NCI-H1048 (cell line): ENCODE data around the gene NELFE.
A peak's percentile ranks its signal among the peaks of the same experiment; 100 is the strongest.
"Not testable (repeated sequence)": the region's sequence is repeated elsewhere in the genome, so short reads cannot be mapped to it uniquely, and the experiment has no call there.

ENCODE experiments used
- DNase-seq: peaks from one replicate; lab custom pipeline; 2025; lab: John Stamatoyannopoulos, UW

NELFE gene, protein sequence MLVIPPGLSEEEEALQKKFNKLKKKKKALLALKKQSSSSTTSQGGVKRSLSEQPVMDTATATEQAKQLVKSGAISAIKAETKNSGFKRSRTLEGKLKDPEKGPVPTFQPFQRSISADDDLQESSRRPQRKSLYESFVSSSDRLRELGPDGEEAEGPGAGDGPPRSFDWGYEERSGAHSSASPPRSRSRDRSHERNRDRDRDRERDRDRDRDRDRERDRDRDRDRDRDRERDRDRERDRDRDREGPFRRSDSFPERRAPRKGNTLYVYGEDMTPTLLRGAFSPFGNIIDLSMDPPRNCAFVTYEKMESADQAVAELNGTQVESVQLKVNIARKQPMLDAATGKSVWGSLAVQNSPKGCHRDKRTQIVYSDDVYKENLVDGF

DNA sequence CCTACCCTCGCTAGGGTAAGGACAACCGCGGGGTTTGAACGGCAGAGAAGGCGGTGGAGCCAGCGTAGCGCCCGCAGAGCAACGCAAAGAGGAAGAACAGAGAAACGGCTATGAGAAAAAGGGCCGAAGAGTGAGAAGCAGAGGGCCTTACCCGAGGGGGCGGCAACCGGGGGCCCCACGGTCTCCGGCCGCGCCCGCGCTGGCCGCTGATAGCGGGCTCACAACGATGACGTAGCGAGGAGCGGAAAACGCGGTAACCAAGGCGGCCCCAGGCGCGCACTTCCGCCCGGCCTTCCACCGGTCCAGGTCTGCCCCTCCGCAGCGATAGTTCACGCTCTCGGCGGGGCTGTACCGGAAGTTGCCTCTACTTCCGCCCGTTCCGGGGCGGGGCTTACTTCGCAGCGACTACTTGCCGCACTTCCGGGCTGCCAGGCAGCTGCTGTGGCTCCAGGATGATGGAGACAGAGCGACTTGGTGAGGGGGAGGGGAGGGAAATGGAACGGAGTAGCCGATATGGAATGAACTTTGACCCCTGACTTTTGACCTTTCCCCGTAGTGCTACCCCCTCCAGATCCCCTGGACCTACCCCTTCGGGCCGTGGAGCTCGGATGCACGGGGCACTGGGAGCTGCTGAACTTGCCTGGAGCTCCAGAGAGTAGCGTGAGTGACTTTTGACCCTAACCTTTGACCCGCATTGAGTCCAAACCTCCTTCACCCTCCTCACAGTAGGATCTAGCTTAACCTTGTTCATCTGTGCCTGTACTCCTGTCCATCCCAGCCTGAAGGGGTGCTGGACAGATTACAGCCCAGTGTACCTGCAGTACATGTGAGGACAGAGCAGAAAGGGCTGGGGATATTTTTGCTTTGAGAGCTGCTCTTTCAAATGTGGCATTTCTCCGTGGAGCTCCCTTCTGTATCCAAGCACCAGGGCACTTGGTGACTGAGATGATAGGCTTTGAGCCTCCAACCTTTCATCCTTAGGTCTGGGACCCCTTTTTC is at the start of gene NELFE, which contains the start of gene SKIC2:
Gene NELFE (minus strand): TSS at position 231 of the 999 bp plus-strand sequence. CDS start 525 bp downstream, outside the sequence.
Gene SKIC2 (plus strand): TSS at position 435 of the 999 bp plus-strand sequence. CDS start 18 bp downstream, at position 453.
- peak; percentile 95 for DNase-seq

DNA sequence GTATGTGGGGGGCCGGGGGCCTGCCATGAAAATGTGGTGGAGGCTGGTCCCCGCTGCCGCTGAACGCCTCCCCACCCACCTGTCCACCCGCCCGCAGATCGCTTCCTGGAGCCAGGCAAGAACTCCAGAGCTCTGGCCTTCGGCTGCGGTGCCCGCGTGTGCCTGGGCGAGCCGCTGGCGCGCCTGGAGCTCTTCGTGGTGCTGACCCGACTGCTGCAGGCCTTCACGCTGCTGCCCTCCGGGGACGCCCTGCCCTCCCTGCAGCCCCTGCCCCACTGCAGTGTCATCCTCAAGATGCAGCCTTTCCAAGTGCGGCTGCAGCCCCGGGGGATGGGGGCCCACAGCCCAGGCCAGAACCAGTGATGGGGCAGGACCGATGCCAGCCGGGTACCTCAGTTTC is 49.3 kb upstream of the NELFE start:
- DNase-seq, result not testable (repeated sequence)

DNA sequence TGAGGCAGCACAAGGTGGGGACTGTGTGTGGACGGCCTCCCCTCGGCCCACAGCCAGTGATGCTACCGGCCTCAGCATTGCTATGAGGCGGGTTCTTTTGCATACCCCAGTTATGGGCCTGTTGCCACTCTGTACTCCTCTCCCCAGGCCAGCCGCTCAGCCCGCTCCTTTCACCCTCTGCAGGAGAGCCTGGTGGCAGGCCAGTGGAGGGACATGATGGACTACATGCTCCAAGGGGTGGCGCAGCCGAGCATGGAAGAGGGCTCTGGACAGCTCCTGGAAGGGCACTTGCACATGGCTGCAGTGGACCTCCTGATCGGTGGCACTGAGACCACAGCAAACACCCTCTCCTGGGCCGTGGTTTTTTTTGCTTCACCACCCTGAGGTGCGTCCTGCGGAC is 48.3 kb upstream of the NELFE start:
- DNase-seq, result not testable (repeated sequence)

DNA sequence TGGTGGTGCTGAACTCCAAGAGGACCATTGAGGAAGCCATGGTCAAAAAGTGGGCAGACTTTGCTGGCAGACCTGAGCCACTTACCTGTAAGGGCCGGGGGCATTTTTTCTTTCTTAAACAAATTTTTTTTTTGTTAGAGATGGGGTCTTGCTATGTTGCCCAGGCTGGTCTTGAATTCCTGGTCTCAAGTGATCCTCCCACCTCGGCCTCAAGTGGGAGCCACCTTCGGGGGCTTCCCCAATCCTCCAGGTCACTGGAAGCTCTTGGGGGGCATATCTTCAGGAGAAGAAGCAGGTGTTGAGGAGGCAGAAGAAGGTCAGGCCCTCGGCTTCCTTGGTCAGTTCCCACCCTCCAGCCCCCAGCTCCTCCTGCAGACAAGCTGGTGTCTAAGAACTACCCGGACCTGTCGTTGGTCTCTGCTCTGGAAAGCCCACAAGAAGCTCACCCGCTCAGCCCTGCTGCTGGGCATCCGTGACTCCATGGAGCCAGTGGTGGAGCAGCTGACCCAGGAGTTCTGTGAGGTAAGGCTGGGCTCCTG is 47.3 kb upstream of the NELFE start:
- DNase-seq, result not testable (repeated sequence)

DNA sequence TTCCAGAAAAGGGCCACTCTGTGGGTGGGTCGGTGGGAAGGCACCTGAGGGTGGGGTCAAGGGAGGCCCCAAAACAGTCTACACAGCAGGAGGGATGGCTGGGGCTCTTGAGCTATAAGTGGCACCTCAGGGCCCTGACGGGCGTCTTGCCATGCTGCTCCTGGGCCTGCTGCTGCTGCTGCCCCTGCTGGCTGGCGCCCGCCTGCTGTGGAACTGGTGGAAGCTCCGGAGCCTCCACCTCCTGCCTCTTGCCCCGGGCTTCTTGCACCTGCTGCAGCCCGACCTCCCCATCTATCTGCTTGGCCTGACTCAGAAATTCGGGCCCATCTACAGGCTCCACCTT is 46.7 kb upstream of the NELFE start:
- not testable (repeated sequence) for DNase-seq

DNA sequence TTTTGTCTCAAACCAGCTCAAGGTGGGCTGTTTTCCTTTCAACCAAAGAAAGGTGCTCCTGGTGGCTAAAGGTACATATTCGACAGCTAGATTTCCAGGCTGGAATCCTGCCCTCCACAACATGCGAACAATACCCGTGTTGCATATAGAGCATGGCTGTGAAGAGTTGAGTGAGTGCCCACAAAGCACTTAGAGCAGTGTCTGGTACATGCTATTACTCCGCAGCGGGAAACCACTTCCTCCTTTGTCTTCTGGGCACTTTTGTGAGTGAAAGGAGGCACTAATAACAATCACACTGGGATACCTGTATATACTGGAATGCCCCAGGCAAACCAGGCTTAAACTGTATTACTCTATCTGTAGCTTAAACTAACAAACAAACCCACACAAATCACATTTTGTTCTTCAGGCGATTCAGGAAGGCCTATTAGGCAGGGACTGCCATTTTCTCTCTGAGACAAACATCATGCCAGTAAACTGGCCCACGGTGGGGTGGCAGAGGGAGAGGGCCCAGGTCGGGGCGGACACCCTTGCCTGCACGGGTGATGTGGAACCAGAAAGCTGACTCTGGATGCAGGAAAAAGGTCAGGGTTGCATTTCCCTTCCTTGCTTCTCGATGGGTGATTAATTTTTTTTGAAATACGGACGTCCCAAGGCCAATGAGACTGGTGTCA is 46.2 kb upstream of the NELFE start:
- not testable (repeated sequence) for DNase-seq

DNA sequence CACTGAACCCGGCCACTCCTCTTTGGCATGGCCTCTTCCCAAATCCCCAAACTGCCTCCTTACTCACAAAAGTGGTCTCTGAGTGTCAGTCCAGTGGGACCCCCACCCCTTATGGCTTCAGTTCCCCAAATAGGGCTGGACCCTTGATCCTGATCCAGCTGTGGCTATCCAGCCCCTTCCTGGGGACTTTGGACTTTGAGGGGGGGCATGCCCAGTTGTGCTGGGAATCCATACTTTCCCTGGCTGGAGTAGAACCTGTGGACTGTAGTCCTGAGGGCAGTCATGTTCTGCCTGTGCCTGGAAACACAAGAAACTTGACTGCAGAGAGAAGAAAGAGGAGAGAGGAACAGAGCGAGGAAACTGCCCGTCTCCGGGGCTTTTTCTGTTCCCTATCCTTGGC is 45.6 kb upstream of the NELFE start:
- not testable (repeated sequence) for DNase-seq

DNA sequence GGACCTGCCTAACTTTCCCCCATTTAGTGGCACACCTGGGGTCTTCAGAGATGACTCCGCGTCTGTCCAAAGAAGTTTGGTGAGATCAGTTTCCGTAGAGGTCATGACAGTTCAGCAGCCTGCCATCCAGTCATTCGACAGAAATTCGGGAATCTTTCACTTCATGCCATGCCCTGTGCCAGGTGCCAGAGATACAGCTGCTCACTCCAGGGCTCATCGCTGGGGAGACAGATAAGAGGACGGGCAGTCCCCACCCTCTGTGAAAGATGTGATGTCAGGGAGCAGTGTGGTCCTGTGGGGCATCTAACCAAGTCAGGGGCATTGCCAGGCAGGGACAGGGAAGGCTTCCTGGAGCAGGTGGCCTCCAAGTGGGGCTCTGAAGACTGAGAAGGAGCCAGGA is 44.5 kb upstream of the NELFE start:
- DNase-seq, result not testable (repeated sequence)

DNA sequence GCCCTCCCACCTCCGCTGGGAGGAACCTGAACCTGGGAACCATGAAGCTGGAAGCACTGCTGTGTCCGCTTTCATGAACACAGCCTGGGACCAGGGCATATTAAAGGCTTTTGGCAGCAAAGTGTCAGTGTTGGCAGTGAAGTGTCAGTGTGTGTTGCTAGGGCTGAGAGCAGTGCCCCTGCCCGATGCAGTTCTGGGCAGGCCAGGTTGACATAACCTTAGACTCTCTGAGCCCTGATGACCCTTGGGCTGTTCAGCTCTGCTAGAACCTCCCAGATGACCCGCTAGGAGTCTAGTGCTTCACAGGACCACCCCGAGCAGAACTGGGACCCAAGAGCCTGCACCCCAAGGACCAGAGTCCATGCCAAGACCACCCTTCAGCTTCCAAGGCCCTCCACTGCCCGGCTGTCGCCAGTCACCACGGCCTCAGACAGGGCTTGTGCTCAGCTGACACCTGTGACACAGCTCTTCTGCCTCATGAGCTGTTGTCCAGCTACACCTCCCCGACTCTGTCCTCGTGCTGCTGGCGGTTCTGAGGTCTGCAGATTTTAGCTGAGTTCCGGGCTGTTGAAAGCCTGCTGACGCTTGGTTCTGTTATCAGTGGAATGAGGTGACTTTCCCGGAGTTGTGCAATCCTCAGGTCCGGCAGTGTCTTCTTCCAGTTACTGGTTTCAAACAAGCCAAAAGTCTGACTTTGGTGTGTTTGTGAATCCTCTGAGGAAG is 43.9 kb upstream of the NELFE start:
- DNase-seq, result not testable (repeated sequence)

DNA sequence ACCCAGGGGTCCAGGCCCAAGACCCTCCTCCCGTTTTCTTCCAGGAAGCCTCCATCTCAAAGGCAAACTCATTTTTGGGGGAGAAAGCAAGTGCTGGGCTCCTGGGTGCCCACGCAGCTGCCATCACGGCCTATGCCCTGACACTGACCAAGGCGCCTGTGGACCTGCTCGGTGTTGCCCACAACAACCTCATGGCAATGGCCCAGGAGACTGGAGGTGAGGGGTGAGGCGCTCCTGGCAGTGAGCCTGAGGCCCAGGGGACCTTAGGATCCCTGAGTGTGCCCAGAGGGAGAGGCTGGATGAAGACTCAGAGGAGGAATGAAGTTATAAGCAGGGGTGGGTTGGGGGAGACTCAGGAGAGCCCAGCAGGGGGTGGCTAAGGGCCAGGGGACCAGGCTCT is 37.6 kb upstream of the NELFE start:
- DNase-seq, result not testable (repeated sequence)

DNA sequence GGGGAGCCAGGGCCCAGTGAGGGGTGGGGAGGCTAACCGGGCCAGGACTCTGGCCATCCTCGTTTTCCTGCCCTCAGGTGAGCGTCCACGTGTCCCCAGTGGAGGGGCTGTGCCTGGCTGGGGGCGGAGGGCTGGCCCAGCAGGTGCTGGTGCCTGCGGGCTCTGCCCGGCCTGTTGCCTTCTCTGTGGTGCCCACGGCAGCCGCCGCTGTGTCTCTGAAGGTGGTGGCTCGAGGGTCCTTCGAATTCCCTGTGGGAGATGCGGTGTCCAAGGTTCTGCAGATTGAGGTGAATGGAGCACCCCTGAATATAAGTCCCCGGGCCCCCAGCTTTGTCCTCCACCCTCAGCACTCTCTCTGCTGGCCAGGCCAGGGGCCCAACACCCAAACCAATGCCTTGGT is 35.6 kb upstream of the NELFE start:
- DNase-seq, result not testable (repeated sequence)

DNA sequence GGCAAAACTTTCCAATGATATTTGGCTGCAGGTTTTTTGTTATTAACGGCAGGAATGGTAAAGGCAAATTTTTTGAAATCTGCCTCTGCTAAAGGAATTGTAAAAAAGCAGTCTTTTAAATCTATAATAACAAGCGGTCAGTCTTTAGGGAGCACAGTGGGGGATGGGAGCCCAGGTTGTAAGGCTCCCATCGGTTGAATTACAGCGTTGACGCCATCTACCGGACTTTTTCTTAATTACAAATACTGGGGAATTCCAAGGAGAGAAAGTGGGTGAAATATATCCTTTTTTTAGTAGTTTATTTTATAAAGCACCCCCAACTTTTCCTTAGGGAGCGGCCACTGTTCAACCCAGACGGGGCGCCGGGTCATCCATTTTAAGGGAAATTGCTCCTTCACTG is 30.6 kb upstream of the NELFE start:
- DNase-seq, result not testable (repeated sequence)

DNA sequence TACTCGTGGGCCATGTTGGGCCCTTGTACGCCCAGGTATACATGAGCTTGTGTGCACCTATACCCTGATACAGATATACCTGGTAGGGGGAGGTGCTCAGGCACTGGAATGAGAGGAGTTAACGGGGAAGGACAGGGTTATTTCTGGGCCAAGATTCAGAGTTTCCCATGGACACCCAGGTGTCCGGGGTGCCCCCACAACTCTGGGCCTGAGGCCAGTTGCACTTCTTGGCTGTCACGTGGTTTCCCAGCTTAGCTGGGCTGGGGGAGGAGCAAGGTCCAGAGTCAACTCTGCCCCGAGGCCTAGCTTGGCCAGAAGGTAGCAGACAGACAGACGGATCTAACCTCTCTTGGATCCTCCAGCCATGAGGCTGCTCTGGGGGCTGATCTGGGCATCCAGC is 23.0 kb upstream of the NELFE start, which contains the start of gene C4A:
Gene C4A (plus strand): TSS at position 314 of the 400 bp plus-strand sequence. CDS start 51 bp downstream, at position 365.
- DNase-seq, result not testable (repeated sequence)

DNA sequence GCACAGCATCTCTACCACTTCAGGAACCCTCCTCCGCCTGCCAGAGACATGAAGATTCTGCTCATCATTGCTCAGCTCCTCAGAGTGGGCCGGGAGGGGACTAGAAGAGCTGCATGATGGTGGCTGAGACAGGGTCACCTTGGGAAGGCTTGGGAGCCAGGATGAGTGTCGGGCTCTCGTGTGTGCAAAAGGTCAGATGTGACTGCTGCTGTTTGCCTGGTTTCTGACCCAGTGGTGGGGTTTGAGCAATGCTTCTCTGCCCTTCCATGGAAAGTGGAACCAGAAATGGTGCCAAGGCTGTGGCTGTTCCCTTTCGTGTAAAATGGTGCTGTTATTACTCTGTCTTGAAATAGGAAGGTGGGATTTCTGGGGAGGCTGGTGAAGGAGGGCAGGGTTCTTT is 22.2 kb upstream of the NELFE start:
- not testable (repeated sequence) for DNase-seq

DNA sequence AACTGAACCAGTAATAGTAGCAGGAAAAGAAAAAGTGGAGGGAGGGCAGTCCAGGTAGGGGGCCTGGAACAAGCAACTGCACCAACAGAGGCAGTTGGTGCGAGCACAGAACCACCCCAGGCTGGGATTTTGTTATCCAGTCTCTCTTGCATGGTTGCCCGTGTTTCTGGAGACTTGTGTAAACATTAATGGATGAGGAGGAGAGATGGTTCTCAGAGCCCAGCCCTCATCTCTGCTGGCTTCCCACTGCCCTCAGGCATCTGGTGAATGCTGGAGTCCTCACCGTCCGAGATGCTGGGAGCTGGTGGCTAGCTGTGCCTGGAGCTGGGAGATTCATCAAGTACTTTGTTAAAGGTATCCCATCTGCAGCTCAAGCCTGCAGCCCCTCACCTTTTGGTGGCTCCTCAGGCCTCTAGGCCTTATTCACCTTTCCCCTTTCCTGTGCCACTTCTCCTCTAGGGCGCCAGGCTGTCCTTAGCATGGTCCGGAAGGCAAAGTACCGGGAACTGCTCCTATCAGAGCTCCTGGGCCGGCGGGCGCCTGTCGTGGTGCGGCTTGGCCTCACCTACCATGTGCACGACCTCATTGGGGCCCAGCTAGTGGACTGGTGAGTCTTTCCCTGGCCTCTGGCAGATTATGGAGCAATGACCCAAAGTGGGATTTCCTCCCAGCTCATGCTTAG is 21.6 kb upstream of the NELFE start:
- not testable (repeated sequence) for DNase-seq

DNA sequence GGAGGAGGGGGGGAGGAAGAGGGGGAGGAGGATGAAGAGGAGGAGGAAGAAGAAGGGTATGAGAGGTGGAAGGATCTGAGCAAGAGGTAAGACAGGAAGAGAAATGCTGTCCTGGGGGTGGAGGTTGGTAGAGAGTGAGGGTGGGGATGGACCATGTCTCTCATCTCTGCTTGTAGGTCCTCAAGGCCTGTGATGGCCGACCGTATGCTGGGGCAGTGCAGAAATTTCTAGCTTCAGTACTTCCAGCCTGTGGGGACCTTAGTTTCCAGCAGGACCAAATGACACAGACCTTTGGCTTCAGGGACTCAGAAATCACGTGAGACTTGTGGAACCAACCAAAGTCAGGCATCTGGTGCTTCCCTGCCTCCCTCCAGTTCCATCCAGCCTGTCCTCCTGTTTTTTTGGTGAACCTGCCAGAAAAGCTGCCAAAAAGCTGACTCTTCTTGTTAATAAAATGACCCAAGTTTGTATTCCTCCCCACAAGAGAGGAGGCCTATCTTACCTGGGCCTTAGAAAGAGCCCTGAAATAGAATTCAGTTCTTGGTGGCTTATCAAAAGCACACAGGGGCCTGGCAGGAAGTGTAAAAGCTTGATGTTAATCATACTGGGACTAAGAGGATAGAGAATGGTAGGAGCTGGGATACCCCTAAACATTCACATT is 20.6 kb upstream of the NELFE start:
- DNase-seq, result no peak

DNA sequence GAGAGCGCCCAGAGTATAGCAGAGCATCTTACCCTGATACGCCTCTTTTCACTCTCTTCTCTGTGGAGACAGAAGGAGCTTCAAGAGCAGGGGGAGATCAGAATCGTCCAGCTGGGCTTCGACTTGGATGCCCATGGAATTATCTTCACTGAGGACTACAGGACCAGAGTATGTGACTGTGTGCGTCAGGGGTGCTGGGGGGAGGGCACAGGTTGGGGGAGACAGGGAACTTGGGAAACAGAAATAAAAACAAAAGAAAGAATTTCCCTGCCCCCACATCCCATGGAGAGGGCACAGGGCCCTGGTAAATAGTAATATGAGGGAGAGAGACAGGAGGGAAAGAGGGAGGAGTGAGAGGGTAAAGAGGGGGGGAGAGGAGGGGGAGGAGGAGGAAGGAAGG is 20.1 kb upstream of the NELFE start:
- DNase-seq, result no peak

DNA sequence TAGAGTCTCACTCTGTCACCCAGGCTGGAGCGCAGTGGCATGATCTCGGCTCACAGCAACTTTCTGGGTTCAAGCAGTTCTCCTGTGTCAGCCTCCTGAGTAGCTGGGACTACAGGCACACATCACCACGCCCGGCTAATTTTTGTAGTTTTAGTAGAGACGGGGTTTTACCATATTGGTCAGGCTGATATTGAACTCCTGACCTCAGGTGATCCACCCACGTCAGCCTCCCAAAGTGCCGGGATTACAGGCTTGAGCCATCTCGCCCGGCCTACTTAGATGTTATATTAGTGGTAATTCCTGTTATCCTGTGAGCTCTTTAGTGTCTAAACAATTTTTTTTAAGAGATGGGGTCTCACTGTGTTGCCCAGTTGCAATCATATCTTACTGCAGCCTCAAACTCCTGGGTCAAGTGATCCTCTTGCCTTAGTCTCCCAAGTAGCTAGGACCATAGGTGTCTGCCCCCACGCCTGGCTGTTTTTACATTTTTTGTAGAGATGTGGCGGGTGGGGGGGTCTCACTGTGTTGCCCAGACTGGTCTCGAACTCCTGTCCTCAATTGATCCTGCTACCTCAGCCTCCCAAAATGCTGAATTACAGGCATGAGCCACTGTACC is 19.2 kb upstream of the NELFE start:
- no peak for DNase-seq

DNA sequence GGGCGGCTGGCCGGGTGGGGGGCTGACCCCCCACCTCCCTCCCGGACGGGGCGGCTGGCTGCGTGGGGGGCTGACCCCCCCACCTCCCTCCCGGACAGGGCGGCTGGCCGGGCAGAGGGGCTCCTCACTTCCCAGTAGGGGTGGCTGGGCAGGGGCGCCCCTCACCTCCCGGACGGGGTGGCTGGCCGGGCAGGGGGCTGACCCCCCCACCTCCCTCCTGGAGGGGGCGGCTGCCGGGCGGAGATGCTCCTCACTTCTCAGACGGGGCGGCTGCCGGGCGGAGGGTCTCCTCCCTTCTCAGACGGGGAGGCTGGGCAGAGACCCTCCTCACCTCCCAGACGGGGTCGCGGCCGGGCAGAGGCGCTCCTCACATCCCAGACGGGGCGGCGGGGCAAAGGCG is 17.3 kb upstream of the NELFE start:
- DNase-seq, result not testable (repeated sequence)
